Left ventricle myocardium superior (tissue), 1 donor: ENCODE measurements around the gene SAMD14. TPM values are rescaled to one million over a fixed set of nuclear protein-coding genes. Genes with fewer than 3 reads are reported as not detected.

Source experiments
- ATAC-seq: fragments of 200-7000 bp; cut with Tn5 transposase; one replicate; pipeline ENCODE4 v1.9.1; 2020; ENCODE audit warnings: mild to moderate bottlenecking, moderate library complexity
- DNase-seq: peaks from one replicate; pipeline ENCODE4 v3.0.0-alpha.2; 2020
- intact Hi-C: fragments of 100-400 bp; cut with micrococcal nuclease; formaldehyde crosslinking; loops from one replicate; pipeline ENCODE4 v1.11.0; 2022
- total RNA-seq: library from RNA; stranded (reverse); fragmentation: NEBNext Ultra II Directional; extraction: Animal tissue kit (Norgen Biotek cat#: 25700); gene quantifications from one replicate; pipeline ENCODE4 v1.2.1, GENCODE V29; 2021
- donor health status: DM: no; HTN: yes; CAD: no; lungs with severe emphysema.

Gene SAMD14
- total RNA-seq, 1 donor from 2014 or later = 1.2 TPM

DNA sequence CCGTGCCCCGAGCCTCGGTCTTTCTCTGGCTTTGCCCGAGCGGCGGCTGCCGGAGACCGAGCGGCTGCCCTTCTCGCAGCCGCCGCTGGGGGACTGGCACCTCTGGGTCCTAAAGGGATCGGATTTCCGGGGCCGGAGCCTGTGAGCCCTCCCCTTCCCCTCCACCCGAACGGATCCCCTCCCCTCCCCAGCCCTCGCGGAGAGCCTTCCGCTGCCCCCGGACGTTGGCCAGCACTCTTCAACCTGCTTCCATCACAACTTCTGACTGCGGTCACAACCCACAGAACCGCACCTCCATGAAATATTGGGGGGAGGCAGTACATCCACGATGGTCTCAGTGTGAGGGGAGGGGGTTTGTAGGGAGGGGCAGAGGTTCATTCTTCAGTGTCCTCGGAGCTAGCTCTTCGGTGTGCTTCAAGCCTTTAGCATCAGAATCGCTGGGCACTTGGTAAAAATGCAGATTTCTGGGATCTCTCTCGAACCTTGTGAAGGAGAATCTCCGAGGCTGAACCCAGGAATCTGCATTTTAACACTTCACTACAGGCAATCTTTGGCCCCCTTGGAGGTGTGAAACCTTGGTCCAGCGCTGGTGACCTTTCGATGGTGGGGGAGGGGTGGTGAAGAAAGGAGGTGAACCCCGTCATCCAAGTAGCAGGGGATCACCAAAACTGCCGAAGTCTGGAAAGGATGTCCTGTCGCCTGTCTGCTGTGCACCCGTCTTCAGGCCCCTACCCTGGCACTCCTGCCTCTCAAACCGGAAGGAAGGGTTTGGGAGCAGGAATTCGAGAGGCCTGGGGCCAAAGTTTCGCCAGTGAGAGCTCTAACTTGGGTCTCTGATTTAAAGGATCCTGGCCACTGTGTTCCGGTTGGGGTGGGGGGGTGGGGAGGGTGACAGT lies 21.3 kb upstream of the SAMD14 start:
- peak; percentile 93 for DNase-seq
- intact Hi-C loops = no loop called here

DNA sequence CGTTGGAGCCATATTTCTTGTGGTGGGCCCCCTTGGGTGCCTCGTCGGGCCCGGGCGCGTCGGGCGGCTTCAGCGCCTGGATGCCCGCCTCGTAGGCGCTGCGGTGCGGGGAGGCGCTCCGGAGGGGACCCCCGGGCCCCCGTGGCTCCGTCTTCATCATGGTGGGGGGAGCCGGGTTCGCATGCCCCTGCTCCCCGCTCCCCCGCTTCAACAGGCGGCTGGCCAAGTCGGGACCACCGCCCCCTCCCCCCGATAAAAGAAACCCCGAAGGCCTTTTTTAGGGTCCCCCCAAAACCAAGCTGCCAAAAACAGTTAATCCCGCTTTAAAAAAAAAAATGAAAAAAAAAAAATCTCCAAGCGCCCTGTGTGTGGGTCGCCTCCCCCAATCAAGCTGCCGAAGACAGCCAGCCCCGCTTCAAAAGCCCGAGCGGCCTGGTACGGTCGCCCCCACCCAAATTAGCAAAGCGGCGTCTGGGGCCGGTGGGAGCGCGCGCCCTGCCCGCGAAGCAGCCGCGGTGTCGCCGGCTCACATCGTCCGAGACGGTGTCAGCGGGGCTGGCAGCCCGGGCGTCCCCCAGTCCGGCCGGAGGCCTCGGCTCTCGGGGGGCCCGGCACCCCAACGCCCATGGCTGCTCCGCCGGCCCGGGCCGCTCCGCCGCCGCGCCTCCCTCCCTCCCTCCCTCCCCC lies 20.5 kb upstream of the SAMD14 start, which contains the start of gene PPP1R9B:
Gene PPP1R9B, minus strand, starts transcription at position 324 of the 687 bp plus-strand sequence. Its CDS starts 164 bp downstream, at position 160.
- DNase-seq (no peak), ATAC-seq (peak; percentile 0)
- intact Hi-C loops = no loop called here

More for the DNA sequence above, 21.3 kb upstream of the SAMD14 start:
- peak; percentile 75 for ATAC-seq

DNA sequence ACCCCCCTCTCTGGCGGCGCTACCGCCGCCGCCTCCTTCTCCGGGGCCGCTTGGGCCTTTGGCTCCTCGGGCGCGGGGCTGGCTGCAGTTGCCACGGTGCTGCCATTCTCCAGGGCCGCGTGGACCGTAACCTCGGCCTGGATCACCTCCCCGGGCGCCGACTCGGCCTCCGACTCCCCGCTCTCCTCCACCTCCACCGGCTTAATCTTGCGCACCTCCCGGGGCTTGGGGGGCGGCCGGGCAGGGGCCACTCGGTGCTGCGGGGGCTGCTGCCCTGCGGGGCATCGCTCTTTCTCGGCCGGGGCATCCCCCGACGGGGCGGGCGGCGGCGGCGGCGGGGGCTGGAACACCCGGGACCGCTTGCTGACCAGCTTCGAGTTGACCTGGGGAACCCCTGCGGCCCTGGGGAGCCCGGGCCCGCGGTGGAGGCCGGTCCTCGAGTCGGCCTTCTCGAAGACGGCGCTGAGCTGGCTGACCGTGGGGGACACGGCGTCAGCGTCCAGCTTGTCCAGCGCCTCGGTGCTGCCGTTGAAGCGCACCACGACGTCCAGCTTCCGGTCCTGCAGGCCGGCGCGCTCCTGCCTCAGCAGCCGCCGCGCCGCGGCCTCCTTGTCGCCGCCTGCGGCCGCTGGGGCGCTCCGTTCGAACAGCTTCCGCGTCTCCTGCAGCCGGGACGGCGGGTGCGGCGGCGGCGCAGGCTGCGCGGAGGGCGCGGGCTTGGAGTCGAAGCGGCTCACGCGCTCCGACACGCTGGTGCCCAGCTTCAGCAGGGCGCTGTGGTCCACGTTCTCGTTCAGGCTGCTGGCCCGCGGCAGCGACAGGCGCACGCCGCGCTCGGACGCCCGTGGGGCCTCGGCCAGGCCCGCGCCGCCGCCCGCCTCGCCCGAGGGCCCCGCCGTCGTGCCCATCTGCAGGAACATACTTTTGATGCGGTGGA lies 19.7 kb upstream of the SAMD14 start:
- DNase-seq = peak; percentile 80
- intact Hi-C loops = no loop called here
- ATAC-seq = peak; percentile 3

DNA sequence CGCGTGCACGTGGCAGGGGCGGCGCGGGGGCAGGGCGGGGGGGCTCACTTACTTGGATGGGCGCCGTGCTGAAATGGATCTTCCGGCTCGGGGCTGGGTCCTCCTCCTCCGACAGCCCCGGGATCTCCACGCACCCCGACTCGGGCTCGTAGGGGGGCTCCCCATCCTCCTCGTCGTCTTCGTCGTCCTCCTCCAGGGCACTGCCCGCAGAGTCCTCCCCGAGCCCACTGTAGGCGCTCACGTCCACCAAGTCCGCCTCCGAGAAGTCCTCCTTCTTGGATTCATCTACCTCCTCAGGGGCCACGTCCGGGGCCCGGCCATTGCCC lies 19.1 kb upstream of the SAMD14 start:
- intact Hi-C loops = no loop called here
- ATAC-seq (peak; percentile 0), DNase-seq (no peak)

DNA sequence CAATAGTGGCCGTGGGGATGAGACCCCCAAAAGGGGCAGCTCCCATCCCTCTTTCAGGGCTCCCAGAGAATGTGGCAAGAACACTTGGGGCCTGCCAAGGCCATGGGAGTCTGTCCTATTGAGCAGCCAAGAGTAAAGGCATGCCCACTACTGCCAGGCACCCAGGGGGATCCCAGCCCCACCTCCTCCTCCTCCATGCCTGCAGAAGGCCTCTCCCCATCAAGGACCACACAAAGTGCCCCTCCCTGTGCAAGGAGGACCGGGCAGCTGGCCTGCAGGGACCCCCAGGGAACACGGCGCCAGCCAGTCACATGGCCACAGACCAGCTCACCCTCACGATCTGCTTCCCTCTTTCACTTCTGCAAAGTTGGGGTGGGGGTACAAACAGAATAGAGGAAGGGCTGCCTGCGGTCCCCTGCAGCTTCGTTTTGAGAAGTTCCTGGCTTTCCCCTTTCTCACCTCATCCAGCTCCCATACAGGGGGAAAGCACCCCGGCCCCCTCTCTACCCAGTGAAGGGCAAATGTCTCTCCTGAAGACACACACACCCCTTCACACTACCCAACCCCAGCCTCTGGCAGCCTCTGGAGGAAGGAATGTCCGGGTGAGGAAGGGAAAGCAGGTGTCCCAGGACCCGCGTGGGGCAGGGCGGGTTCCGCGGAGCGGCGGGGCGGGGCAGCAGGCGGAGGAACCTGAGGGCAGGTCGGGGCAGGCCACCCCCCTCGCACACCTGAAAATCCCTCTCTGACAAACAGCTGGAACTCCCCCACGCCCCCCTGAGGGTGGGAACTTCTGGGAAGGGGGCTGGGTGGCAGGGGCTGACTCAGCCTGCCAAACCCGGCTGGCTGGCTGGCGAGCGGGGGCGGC lies 18.5 kb upstream of the SAMD14 start:
- DNase-seq (peak; percentile 67), ATAC-seq (peak; percentile 7)
- intact Hi-C loops = no loop called here

DNA sequence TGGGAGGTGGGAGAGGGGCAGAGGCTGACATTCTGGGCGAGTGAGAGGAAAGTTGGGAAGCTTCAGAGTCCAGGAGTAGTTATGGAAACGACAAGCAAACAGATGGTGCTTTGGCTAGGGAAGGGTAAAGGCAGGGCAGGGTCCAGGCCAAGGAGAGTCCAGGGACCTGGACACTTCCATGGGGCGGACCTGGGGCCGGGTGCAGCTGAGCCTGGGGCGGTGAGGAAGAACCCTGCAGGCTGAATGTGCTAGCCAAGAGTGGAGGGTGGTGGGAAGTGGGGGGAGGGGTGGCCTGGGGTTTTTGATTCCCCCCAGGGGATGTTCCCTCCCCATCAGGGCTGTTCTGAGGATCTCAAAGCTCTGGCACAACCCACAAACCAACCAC lies 17.9 kb upstream of the SAMD14 start:
- ATAC-seq (peak; percentile 16), DNase-seq (peak; percentile 67)
- intact Hi-C loops = no loop called here

DNA sequence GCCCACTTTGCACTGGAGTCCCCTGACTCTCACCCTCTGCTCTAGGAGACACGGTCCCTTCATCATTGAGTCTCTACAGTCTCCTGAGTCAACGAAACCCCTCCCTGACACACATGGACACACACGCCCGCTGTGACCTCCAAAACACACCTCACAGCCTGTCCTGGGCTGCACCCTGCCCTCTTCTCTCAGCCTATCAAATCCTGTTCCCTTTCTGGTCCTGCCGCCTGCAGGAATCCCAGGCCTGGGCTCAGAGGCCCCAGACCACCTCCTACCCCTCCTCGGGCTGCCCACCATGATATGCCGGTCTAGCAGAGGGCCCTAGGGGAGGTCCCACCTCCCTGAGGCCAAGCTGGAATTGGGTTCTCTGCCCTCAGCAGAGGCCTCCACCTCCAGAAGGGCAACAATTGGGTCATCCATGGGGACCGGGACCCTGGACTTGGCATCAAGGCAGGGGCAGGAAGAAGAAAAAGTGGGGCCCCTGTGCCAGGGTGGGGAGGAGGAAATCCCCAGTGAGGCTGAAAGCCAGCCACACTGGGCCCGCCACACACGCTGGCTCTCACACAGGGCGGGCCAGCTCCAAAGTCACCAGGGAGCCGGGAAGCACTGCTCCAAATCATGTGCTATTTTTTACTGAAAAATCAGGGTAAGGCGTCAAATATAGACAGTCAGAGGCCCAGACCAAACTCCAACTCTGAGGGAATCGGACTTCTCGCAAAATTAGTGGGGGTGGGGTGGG lies 17.1 kb upstream of the SAMD14 start:
- intact Hi-C loops = no loop called here
- DNase-seq = peak; percentile 67
- ATAC-seq = peak; percentile 6

DNA sequence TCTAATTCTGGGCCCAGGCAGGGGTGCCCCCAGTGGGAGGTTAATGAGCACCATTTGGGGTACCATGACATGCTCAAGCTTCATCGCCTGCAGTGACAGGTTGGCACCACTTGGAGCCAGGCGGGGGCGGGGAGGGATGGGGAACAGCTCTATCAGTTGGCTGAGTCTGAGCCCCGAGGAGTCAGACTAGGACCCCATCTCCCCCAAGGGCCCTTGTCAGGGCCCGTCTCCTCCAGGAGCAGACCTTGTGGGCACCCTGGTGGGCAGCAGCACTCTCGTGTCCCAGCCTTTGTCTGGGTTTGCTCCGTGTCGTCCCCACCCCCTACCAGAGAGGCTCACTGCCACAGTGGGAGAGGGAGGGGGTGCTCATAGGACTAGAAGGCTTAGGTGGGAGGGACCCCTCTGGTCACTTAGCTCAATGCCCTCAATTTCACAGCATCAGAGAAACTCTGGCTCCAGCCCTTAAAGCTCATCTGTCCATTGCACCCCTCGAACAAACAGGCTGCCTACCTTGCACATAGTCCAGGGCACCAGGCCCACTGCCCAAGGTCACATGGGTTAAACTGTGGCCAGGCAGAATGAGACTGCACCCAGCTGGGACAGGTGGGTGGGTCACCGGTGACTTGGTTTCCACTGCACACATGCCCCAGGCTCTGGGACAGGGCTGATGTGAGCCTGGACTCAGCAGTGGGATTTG lies 16.4 kb upstream of the SAMD14 start:
- intact Hi-C loops = no loop called here
- ATAC-seq = no peak
- DNase-seq = no peak

DNA sequence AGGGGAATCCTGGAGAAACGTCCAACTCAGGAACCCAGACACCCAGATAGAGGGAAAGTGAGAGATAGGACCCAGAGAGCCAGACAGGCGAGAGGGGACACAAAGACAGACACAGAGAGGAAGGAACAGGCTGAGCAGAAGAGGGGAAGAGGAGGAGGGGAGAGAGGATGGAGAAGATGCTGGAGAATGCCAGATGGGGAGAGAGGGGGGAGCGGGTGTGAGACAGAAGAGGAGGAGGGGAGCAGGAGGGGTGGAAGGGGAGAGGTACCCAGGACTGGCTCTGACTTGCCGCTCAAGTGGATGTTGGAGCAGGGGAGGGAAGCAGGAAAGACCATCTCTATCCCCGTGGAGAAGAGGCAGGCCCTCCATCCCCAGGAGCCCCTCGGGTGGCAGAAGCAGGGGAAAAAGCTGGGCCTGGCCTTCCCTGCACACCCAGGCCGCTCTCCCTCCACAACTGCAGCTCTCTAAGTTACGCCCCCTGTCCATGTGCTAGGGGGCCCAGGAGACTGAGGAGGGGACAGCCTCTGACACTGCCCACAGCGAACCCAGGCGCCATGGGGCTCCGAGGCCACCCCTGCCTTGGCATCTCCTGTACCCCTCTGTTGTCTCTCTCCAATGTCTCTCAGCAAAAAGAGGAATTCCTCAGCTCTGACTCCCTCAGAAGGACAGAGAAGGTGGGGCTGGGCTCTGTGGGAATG lies 15.7 kb upstream of the SAMD14 start:
- no peak for ATAC-seq
- intact Hi-C loops = no loop called here

DNA sequence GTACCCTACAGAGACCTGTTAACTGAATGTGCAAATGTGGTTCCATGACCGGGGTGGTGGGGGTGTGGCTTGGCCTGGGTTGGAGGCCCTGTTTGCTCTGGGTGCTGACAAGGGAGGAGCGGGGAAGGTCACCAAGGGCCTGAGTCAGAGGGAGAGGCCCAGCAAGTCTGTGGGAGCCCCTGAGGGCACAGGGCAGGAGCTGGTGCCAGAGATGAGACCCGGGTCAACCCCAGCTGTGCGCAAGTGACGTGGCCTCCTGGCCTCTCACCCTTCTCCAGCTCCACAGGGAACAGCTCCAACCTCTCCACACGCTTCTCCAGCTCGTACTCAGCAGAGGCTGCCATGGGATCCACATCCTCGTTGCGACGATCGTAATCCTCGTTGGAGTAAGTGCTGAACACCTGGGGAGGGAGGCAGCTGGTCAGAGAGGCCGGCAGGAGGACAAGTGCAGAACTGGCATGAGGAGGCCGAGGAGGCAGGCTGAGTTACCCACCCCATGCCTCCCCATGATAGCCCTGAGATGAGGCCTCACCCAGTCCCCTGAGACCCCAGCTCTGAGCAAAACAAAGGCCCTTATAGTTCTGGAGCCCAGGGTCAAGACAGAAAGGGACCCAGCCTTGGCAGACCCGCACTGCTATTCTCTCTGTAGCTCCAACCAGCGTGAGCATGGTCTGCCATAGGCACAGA lies 15.0 kb upstream of the SAMD14 start:
- no peak for ATAC-seq
- peak; percentile 71 for DNase-seq
- intact Hi-C loops = no loop called here

More for the DNA sequence above, 15.7 kb upstream of the SAMD14 start:
- DNase-seq = no peak

DNA sequence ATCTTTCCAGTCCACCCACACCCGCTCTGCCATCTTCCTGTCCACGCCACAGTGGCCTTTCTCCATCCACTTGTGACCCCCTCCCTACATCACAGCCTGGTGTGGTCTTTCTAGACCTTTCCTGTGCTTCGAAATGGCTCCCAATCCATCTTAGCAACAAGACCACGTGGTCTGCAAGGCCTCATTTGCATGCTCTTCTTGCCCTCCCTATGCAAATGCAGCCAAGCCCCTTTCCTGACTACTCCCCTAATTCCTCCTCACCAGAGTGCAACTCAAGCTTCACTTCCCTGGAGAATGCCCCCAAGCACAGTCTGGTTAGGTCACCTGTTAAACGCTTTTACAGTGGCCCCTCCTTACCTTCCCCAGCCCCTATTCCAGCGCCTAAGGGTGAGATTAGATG lies 14.4 kb upstream of the SAMD14 start:
- no peak for ATAC-seq
- DNase-seq = no peak
- intact Hi-C loops = no loop called here

DNA sequence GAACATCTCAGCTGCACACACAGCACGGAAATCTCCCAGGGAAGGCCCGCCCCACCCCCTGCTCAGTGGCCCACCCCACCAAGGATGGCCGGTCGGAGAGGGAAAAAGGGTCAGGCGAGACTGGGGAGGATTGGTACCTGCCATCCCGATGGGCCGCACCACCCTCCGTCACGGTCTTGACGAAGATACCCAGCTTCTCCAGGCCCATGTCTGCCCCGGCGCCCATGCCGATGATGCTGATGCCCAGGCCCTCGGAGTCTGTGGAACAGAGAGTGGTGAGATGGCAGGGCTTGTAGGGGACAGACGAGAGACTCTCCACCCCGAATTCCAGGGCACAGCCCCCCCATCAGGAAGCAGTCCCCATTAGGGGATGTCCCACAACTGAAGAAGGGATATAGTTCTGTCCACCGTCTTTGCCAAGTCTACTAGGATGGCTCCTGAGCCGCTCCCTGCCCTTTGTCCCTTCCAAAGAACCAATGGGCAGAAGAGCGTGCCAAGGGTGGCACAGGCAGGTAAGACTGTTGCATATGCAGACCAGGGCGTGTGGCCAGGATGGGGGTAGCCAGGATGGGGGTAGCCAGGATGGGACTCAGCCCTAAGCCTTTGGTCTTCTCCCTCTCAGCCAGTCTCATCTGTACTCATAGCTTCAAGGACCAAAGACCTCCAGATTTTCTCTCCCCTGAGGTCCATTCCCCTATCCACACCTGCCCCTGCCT lies 13.7 kb upstream of the SAMD14 start:
- ATAC-seq (no peak), DNase-seq (no peak)
- intact Hi-C loops = no loop called here

DNA sequence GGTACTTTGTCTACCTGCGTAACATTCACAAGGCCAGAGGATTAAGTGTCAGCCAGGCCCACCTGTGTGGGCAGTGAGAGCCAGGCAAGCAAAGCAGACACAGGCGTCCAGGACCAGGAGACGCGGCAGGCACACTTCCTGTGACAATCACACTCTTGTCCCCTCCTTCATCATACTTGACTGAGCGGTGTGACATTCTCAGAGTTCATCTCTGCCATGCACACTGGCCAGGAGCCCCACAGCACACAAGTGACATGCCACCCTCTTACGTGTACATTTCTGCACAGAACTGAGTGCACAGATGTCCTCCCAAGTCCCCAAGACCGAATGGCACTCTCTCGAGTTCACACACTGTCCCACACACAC lies 11.8 kb upstream of the SAMD14 start:
- intact Hi-C loops = no loop called here
- DNase-seq (no peak), ATAC-seq (no peak)

DNA sequence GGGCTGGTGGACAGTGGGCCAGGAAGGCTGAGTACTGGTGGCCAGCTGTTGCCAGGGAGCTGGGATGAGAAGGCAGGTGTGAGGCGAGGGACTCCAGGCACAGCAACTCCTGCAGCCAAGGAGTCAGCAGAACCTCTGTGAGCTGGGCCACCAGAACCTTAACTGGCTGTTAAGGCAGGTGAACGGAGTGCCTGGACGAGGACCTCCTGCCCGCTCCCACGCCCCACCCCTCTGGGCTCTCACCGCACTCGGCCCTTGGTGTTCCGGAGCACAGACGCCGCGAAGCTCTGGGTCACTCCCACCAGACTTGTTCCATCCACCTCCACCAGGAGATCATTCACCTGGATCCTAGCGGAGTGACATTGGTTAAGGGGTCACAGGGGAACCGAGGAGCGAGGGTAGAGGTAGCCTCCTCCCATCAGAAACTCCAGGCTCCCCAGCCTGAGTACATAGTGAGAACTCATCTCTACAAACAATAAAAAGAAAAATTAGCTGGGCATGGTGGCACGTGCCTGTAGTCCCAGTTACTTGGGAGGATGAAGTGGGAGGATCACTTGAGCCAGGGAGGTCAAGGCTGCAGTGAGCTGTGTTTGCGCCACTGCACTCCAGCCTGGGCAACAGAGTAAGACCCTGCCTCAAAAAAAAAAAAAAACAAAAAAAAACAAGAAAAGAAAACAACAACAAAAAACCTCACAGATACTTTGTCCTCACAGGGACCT lies 11.2 kb upstream of the SAMD14 start:
- no peak for ATAC-seq
- DNase-seq = no peak
- intact Hi-C loops = no loop called here
